PC-3 (cell line): ENCODE data around the gene CCDC28B. TPM values are rescaled to one million over a fixed set of nuclear protein-coding genes. Genes with fewer than 3 reads are reported as not detected.

Experiments
- ATAC-seq: fragments of 200-7000 bp; cut with Tn5 transposase; 2 replicates; pipeline ENCODE4 v1.9.1; 2020; ENCODE audit warnings: mild to moderate bottlenecking, moderate library complexity
- BruUV-seq: library from RNA; stranded (reverse); fragments of 400-500 nt; replicated peaks from 2 replicates; lab custom pipeline; 2021; lab: Mats Ljungman, UMichigan
- CTCF ChIA-PET: fragments of 300-600 bp; sonication (Branson Sonifier 250); formaldehyde crosslinking; loops from one replicate; lab custom pipeline; 2022; ENCODE audit warnings: antibody characterized with exemption; lab: Charles Lee
- POLR2A ChIA-PET: fragments of 300-600 bp; sonication (Branson Sonifier 250); formaldehyde crosslinking; loops from one replicate; lab custom pipeline; 2022; ENCODE audit warnings: antibody characterized with exemption; ENCODE audit not compliant: unreplicated experiment; lab: Charles Lee
- DNase-seq: peaks from one replicate; pipeline ENCODE4 v3.0.0-alpha.2; 2015
- H2AFZ ChIP-seq: fragments of 300-600 bp; sonication (generic); 2 replicates; pipeline ENCODE4 v1.6.0; 2016; ENCODE audit warnings: antibody characterized with exemption, low read length
- H3F3A ChIP-seq: fragments of 300-600 bp; sonication (generic); one replicate; pipeline ENCODE4 v1.6.0; 2017; ENCODE audit warnings: antibody characterized with exemption, low read length, control low read depth, mild to moderate bottlenecking; ENCODE audit not compliant: unreplicated experiment
- H3K27ac ChIP-seq: fragments of 300-600 bp; sonication (generic); 2 replicates; pipeline ENCODE4 v1.5.1; 2016; ENCODE audit warnings: mild to moderate bottlenecking, low read length
- H3K27me3 ChIP-seq: fragments of 300-600 bp; sonication (generic); 2 replicates; pipeline ENCODE4 v1.6.1; 2016; ENCODE audit warnings: low read length, mixed read lengths
- H3K36me3 ChIP-seq: fragments of 300-600 bp; sonication (generic); 2 replicates; pipeline ENCODE4 v1.6.1; 2016; ENCODE audit warnings: low read depth, mixed run types, low read length, mixed read lengths
- H3K4me1 ChIP-seq: fragments of 300-600 bp; sonication (generic); 2 replicates; pipeline ENCODE4 v1.5.1; 2016; ENCODE audit warnings: low read length; ENCODE audit not compliant: insufficient read depth
- H3K4me2 ChIP-seq: fragments of 300-600 bp; sonication (generic); 2 replicates; pipeline ENCODE4 v1.6.0; 2016; ENCODE audit warnings: low read length
- H3K4me3 ChIP-seq: fragments of 300-600 bp; sonication (generic); 2 replicates; pipeline ENCODE4 v1.5.1; 2016; ENCODE audit warnings: mild to moderate bottlenecking, low read length, mixed read lengths
- H3K79me2 ChIP-seq: fragments of 300-600 bp; sonication (generic); 2 replicates; pipeline ENCODE4 v1.6.1; 2017; ENCODE audit warnings: low read length, mixed read lengths
- H3K9ac ChIP-seq: fragments of 300-600 bp; sonication (generic); 2 replicates; pipeline ENCODE4 v1.6.0; 2016; ENCODE audit warnings: mild to moderate bottlenecking, low read length
- H3K9me2 ChIP-seq: fragments of 300-600 bp; sonication (generic); replicated peaks from 2 replicates; pipeline ENCODE4 v1.6.1; 2016; ENCODE audit warnings: mixed run types, low read length, mixed read lengths
- H3K9me3 ChIP-seq: fragments of 300-600 bp; sonication (generic); 2 replicates; pipeline ENCODE4 v1.6.1; 2016; ENCODE audit warnings: low read length, mixed read lengths
- H4K20me1 ChIP-seq: fragments of 300-600 bp; sonication (generic); 2 replicates; pipeline ENCODE4 v1.6.1; 2016; ENCODE audit warnings: low read length, mixed read lengths
- CTCF ChIP-seq: fragments of 300-600 bp; sonication (generic); conservative IDR thresholded peaks from 2 replicates; pipeline ENCODE4 v1.5.1; 2017; ENCODE audit warnings: antibody characterized with exemption, low read depth, mild to moderate bottlenecking, low read length
- EZH2 ChIP-seq: fragments of 300-600 bp; sonication (generic); IDR thresholded peaks from one replicate; pipeline ENCODE4 v1.6.1; 2017; ENCODE audit warnings: antibody characterized with exemption, mild to moderate bottlenecking, low read length; ENCODE audit not compliant: unreplicated experiment
- EZH2phosphoT487 ChIP-seq: fragments of 300-600 bp; sonication (generic); IDR thresholded peaks from 2 replicates; pipeline ENCODE4 v1.6.1; 2018; ENCODE audit warnings: mild to moderate bottlenecking, antibody characterized with exemption, low read length, borderline replicate concordance
- intact Hi-C: fragments of 100-400 bp; cut with micrococcal nuclease; formaldehyde crosslinking; loops from 2 replicates; pipeline ENCODE4 v1.9.0; 2023
- total RNA-seq: library from RNA; depleted of rRNA; stranded (reverse); fragments of >200 nt; gene quantifications from 2 replicates; pipeline ENCODE4 v1.2.3, GENCODE V29; 2014

CCDC28B gene
- total RNA-seq, 1 experiment from 2014 or later = 4.7 TPM

- no peaks in the 10 kb centered on the region for H3K9me2 ChIP-seq
- BruUV-seq = TSS peak; percentile 26
- no peaks in the 10 kb centered on the region for H4K20me1 ChIP-seq
- peak overlapping the region; percentile 42 for H3K9ac ChIP-seq
- intact Hi-C loops = loop anchor here (5.0 kb wide), 4 partner anchors 76 to 196 kb away; partner anchors contain the start of gene HDAC1
- ATAC-seq (no peak), DNase-seq (no peak)
- ChIA-PET POLR2A (interaction anchor here (0.5 to 0.6 kb wide), 3 partner anchors 39 to 135 kb away, joined by 3 to 4 read pairs (median 3); no protein-coding TSS in a partner anchor), CTCF (interaction anchor here (0.8 to 2.3 kb wide), 8 partner anchors 24 to 178 kb away, joined by 3 to 17 read pairs (median 8); partner anchors contain the start of gene BSDC1)
- peak overlapping the region; percentile 70 for H3K4me2 ChIP-seq
- no peak overlapping the region for H2AFZ ChIP-seq
- H3K27me3 ChIP-seq = no peaks in the 10 kb centered on the region
- H3K79me2 ChIP-seq = peaks cover 21% of the 10 kb centered on the region
- peaks cover 12% of the 10 kb centered on the region; the same call in 1 of the 2 replicates for H3K36me3 ChIP-seq
- peaks cover 6% of the 10 kb centered on the region for H3F3A ChIP-seq
- H3K4me3 ChIP-seq = no peak overlapping the region
- H3K4me1 ChIP-seq = peaks cover 40% of the 10 kb centered on the region
- TF ChIP-seq CTCF (no peak), EZH2phosphoT487 (no peak), EZH2 (no peak)
- peak overlapping the region; percentile 94 for H3K27ac ChIP-seq
- no peaks in the 10 kb centered on the region for H3K9me3 ChIP-seq
These were observed 16.2 kb downstream of the CCDC28B start for GRCh38 chr1:32216566-32216965.

- no peaks in the 10 kb centered on the region for H3K9me2 ChIP-seq
- ChIA-PET CTCF (no interaction called here), POLR2A (no interaction called here)
- DNase-seq (no peak), ATAC-seq (no peak)
- peaks cover 6% of the 10 kb centered on the region for H3F3A ChIP-seq
- H3K4me1 ChIP-seq = peaks cover 48% of the 10 kb centered on the region
- no peak overlapping the region for H3K4me3 ChIP-seq
- H3K27me3 ChIP-seq = no peaks in the 10 kb centered on the region
- TF ChIP-seq EZH2phosphoT487 (no peak), CTCF (no peak), EZH2 (no peak)
- no peak overlapping the region for H3K27ac ChIP-seq
- no TSS peak for BruUV-seq
- H3K9ac ChIP-seq = no peak overlapping the region
- H2AFZ ChIP-seq = no peak overlapping the region
- no peak overlapping the region for H3K4me2 ChIP-seq
- no peaks in the 10 kb centered on the region for H3K9me3 ChIP-seq
- intact Hi-C loops = loop anchor here (5.0 kb wide), 4 partner anchors 73 to 193 kb away; partner anchors contain the start of gene HDAC1
- peaks cover 45% of the 10 kb centered on the region for H3K79me2 ChIP-seq
- no peaks in the 10 kb centered on the region for H4K20me1 ChIP-seq
- H3K36me3 ChIP-seq = peaks cover 17% of the 10 kb centered on the region; the same call in 1 of the 2 replicates
These were observed 18.6 kb downstream of the CCDC28B start for GRCh38 chr1:32219022-32219421.
